Measurements from ENCODE around the gene DOK3. TPM values are rescaled to one million over a fixed set of nuclear protein-coding genes. Genes with fewer than 3 reads are reported as not detected.

Gene DOK3
- total and polyA plus RNA-seq, 2 of the 13 experiments (the other 11 are each of a cell fraction or from before 2014, with no cell fraction given), result 1.4 to 1.5 TPM

GRCh38 chr5:177470759-177471536 is 38.7 kb downstream of the DOK3 start:
- H2AFZ ChIP-seq (ENCODE audit: low read length), result no peak overlapping the region
- H3K9ac ChIP-seq (ENCODE audit: insufficient read depth, low read depth, low read length), result no peak overlapping the region
- DNase-seq (ENCODE audit: low spot score) (peak; percentile 23), ATAC-seq (no peak), FAIRE-seq (no peak)
- no peaks in the 10 kb centered on the region for H3K9me3 ChIP-seq (ENCODE audit: low read length)
- peaks cover 3% of the 10 kb centered on the region for H3K79me2 ChIP-seq (ENCODE audit: insufficient read depth, low read length)
- TF ChIP-seq MAFF (IDR thresholded peaks at IDR 0.05; ENCODE audit: low read depth, low read length) (peak; percentile 69), DBP (CRISPR knock-in tag; IDR thresholded peaks at IDR 0.05; ENCODE audit: not compliant biosample characterization) (no peak), MAFK (conservative IDR thresholded peaks at IDR 0.05 in 1 of 2, IDR thresholded peaks at IDR 0.05 in 1 of 2; ENCODE audit: low read length in 2 of 2) (peak; percentile 65 to 85), ZBTB49 (CRISPR knock-in tag; IDR thresholded peaks at IDR 0.05; ENCODE audit: borderline replicate concordance) (no peak), ZFX (CRISPR knock-in tag; IDR thresholded peaks at IDR 0.05; ENCODE audit: low read depth) (no peak), ZHX1 (CRISPR knock-in tag; IDR thresholded peaks at IDR 0.05; ENCODE audit: low read depth) (no peak)
- in situ Hi-C loops (cut with HindIII; ENCODE audit: extremely low pct_ligation_motif_present, low pct_unique_long_range_greater_than_20kb) (loop anchor here (25.0 kb wide), 1 partner anchor 359 kb away; no protein-coding TSS in a partner anchor), intact Hi-C loops (cut with micrococcal nuclease; ENCODE audit: unreplicated experiment) (no loop called here)
- no peaks in the 10 kb centered on the region for H3K27me3 ChIP-seq (ENCODE audit: control insufficient read depth in 1 of 2, insufficient read depth in 2 of 2, low read length in 2 of 2)
- H3K27ac ChIP-seq (ENCODE audit: extremely low read length, insufficient read depth, low read length), result no peak overlapping the region
- no peak overlapping the region for H3K4me3 ChIP-seq (replicated peaks in 1 of 3; ENCODE audit: insufficient read depth in 1 of 3, low read depth in 2 of 3, low read length in 3 of 3)
- H3K36me3 ChIP-seq (replicated peaks in 1 of 2; ENCODE audit: control insufficient read depth in 1 of 2, insufficient read depth in 2 of 2, low read length in 2 of 2), result peaks cover 2 to 9% of the 10 kb centered on the region in 2 experiments; a peak in 3 of 5 replicates
- peaks cover 9% of the 10 kb centered on the region; the same call in 1 of the 2 replicates for H4K20me1 ChIP-seq (ENCODE audit: insufficient read depth, low read length)
- TSS peak; percentile 39 for BruUV-seq (replicated peaks)
- POLR2A ChIA-PET, result interaction anchor here (2.6 to 2.8 kb wide), 2 partner anchors 13 to 92 kb away, joined by 10 to 17 read pairs; no protein-coding TSS in a partner anchor
- peaks cover 38% of the 10 kb centered on the region for H3K4me1 ChIP-seq (ENCODE audit: insufficient read depth, low read length)
- CTCF ChIA-PET (ENCODE audit: low intra/inter-chr PET ratio, low total read pairs), result no interaction called here
- WGBS (ENCODE audit: low lambda C conversion rate), result 88% methylated on average over 7 of the region's 10 CpGs
- H3K4me2 ChIP-seq (ENCODE audit: low read depth, low read length), result no peak overlapping the region; the same call in 1 of the 2 replicates
